ENCODE measurements around the gene PRXL2B. TPM values are rescaled to one million over a fixed set of nuclear protein-coding genes. Genes with fewer than 3 reads are reported as not detected.

PRXL2B gene
- total RNA-seq, 2 experiments from 2014 or later, result 35.6 to 40.6 TPM

GRCh38 chr1:2605509-2606395 lies 19.2 kb downstream of the PRXL2B start:
- no peak overlapping the region for H3K4me3 Mint-ChIP-seq
- no peaks in the 10 kb centered on the region for H3K9me3 Mint-ChIP-seq (ENCODE audit: insufficient read depth)
- POLR2A ChIA-PET, result no interaction called here
- H3K27me3 Mint-ChIP-seq (ENCODE audit: low read depth), result peaks cover 3% of the 10 kb centered on the region
- no peak for ATAC-seq
- no peaks in the 10 kb centered on the region for H3K36me3 Mint-ChIP-seq (ENCODE audit: low read depth)
- no peak for DNase-seq
- CTCF ChIA-PET, result no interaction called here
- no peak overlapping the region for H3K27ac Mint-ChIP-seq
- H3K4me1 Mint-ChIP-seq (ENCODE audit: low read depth), result no peaks in the 10 kb centered on the region

- H3K9me3 Mint-ChIP-seq (ENCODE audit: insufficient read depth), result no peaks in the 10 kb centered on the region
- no peak for ATAC-seq
These were observed 19.9 kb downstream of the PRXL2B start for GRCh38 chr1:2606396-2606880.

GRCh38 chr1:2606881-2607621 lies 20.5 kb downstream of the PRXL2B start:
- H3K4me3 Mint-ChIP-seq, result no peak overlapping the region
- no peaks in the 10 kb centered on the region for H3K27me3 Mint-ChIP-seq (ENCODE audit: low read depth)
- no peak overlapping the region for H3K27ac Mint-ChIP-seq
- ChIA-PET CTCF (no interaction called here), POLR2A (no interaction called here)
- H3K4me1 Mint-ChIP-seq (ENCODE audit: low read depth), result no peaks in the 10 kb centered on the region
- DNase-seq (no peak), ATAC-seq (no peak)
- H3K9me3 Mint-ChIP-seq (ENCODE audit: insufficient read depth), result no peaks in the 10 kb centered on the region
- H3K36me3 Mint-ChIP-seq (ENCODE audit: low read depth), result no peaks in the 10 kb centered on the region

More at GRCh38 chr1:2606396-2606880, 19.9 kb downstream of the PRXL2B start:
- H3K27ac Mint-ChIP-seq, result no peak overlapping the region
- peaks cover under 1% of the 10 kb centered on the region for H3K27me3 Mint-ChIP-seq (ENCODE audit: low read depth)
- DNase-seq, result no peak
- no peaks in the 10 kb centered on the region for H3K36me3 Mint-ChIP-seq (ENCODE audit: low read depth)
- H3K4me3 Mint-ChIP-seq, result no peak overlapping the region
- ChIA-PET CTCF (no interaction called here), POLR2A (no interaction called here)
- no peaks in the 10 kb centered on the region for H3K4me1 Mint-ChIP-seq (ENCODE audit: low read depth)

GRCh38 chr1:2607641-2608091 lies 21.1 kb downstream of the PRXL2B start:
- POLR2A ChIA-PET, result no interaction called here
- DNase-seq, result no peak
- no peak for ATAC-seq
- no peak overlapping the region for H3K4me3 Mint-ChIP-seq
- H3K27ac Mint-ChIP-seq, result no peak overlapping the region
- no peaks in the 10 kb centered on the region for H3K9me3 Mint-ChIP-seq (ENCODE audit: insufficient read depth)
- no peaks in the 10 kb centered on the region for H3K27me3 Mint-ChIP-seq (ENCODE audit: low read depth)
- H3K4me1 Mint-ChIP-seq (ENCODE audit: low read depth), result no peaks in the 10 kb centered on the region
- CTCF ChIA-PET, result no interaction called here
- no peaks in the 10 kb centered on the region for H3K36me3 Mint-ChIP-seq (ENCODE audit: low read depth)

GRCh38 chr1:2609319-2610035 lies 22.9 kb downstream of the PRXL2B start:
- Mint-ChIP-seq H3K9me3 (ENCODE audit: insufficient read depth) (no peaks in the 10 kb centered on the region), H3K4me3 (no peak overlapping the region), H3K27ac (no peak overlapping the region), H3K36me3 (ENCODE audit: low read depth) (no peaks in the 10 kb centered on the region), H3K27me3 (ENCODE audit: low read depth) (no peaks in the 10 kb centered on the region), H3K4me1 (ENCODE audit: low read depth) (no peaks in the 10 kb centered on the region)
- CTCF ChIA-PET, result no interaction called here
- DNase-seq (no peak), ATAC-seq (no peak)
- POLR2A ChIA-PET, result no interaction called here

- H3K36me3 Mint-ChIP-seq (ENCODE audit: low read depth), result no peaks in the 10 kb centered on the region
- POLR2A ChIA-PET, result no interaction called here
- no peak overlapping the region for H3K4me3 Mint-ChIP-seq
- ATAC-seq, result no peak
- no peaks in the 10 kb centered on the region for H3K27me3 Mint-ChIP-seq (ENCODE audit: low read depth)
- peaks cover 4% of the 10 kb centered on the region for H3K9me3 Mint-ChIP-seq (ENCODE audit: insufficient read depth)
- no peak overlapping the region for H3K27ac Mint-ChIP-seq
- CTCF ChIA-PET, result no interaction called here
- no peaks in the 10 kb centered on the region for H3K4me1 Mint-ChIP-seq (ENCODE audit: low read depth)
- no peak for DNase-seq
These were observed 23.7 kb downstream of the PRXL2B start for GRCh38 chr1:2610036-2610959.

- no peak overlapping the region for H3K27ac Mint-ChIP-seq
- no peaks in the 10 kb centered on the region for H3K4me1 Mint-ChIP-seq (ENCODE audit: low read depth)
- ChIA-PET POLR2A (no interaction called here), CTCF (no interaction called here)
- no peaks in the 10 kb centered on the region for H3K36me3 Mint-ChIP-seq (ENCODE audit: low read depth)
- peaks cover 10% of the 10 kb centered on the region for H3K9me3 Mint-ChIP-seq (ENCODE audit: insufficient read depth)
- ATAC-seq (peak; percentile 64), DNase-seq (no peak)
- H3K27me3 Mint-ChIP-seq (ENCODE audit: low read depth), result no peaks in the 10 kb centered on the region
- H3K4me3 Mint-ChIP-seq, result no peak overlapping the region
These were observed 24.5 kb downstream of the PRXL2B start for GRCh38 chr1:2611031-2611501.

- H3K27ac Mint-ChIP-seq, result no peak overlapping the region
- H3K4me1 Mint-ChIP-seq (ENCODE audit: low read depth), result peaks cover 3% of the 10 kb centered on the region
- H3K4me3 Mint-ChIP-seq, result no peak overlapping the region
- H3K36me3 Mint-ChIP-seq (ENCODE audit: low read depth), result no peaks in the 10 kb centered on the region
- DNase-seq (no peak), ATAC-seq (no peak)
- H3K27me3 Mint-ChIP-seq (ENCODE audit: low read depth), result no peaks in the 10 kb centered on the region
- POLR2A ChIA-PET, result no interaction called here
- H3K9me3 Mint-ChIP-seq (ENCODE audit: insufficient read depth), result peaks cover 17% of the 10 kb centered on the region
- CTCF ChIA-PET, result no interaction called here
These were observed 25.3 kb downstream of the PRXL2B start for GRCh38 chr1:2611621-2612437.

- Mint-ChIP-seq H3K36me3 (ENCODE audit: low read depth) (no peaks in the 10 kb centered on the region), H3K27ac (no peak overlapping the region), H3K9me3 (ENCODE audit: insufficient read depth) (peaks cover 17% of the 10 kb centered on the region), H3K4me1 (ENCODE audit: low read depth) (peaks cover 3% of the 10 kb centered on the region), H3K4me3 (no peak overlapping the region), H3K27me3 (ENCODE audit: low read depth) (no peaks in the 10 kb centered on the region)
- POLR2A ChIA-PET, result no interaction called here
- DNase-seq, result no peak
- CTCF ChIA-PET, result no interaction called here
- ATAC-seq, result no peak
These were observed 26.2 kb downstream of the PRXL2B start for GRCh38 chr1:2612591-2613365.

- DNase-seq, result no peak
- no peak for ATAC-seq
- Mint-ChIP-seq H3K27ac (no peak overlapping the region), H3K9me3 (ENCODE audit: insufficient read depth) (peaks cover 17% of the 10 kb centered on the region), H3K4me1 (ENCODE audit: low read depth) (peaks cover 3% of the 10 kb centered on the region), H3K4me3 (no peak overlapping the region), H3K36me3 (ENCODE audit: low read depth) (no peaks in the 10 kb centered on the region), H3K27me3 (ENCODE audit: low read depth) (peaks cover 3% of the 10 kb centered on the region)
- CTCF ChIA-PET, result no interaction called here
- POLR2A ChIA-PET, result no interaction called here
These were observed 27.6 kb downstream of the PRXL2B start for GRCh38 chr1:2614145-2614544.

Data from activated CD8-positive, alpha-beta T cell treated with anti-CD3 and anti-CD28 coated beads, Interleukin-2, amount 10 ng/mL, durations not matched to agents 7 days and 5 days (primary cell).